ENCODE data around the gene PECR. TPM values are rescaled to one million over a fixed set of nuclear protein-coding genes. Genes with fewer than 3 reads are reported as not detected.

PECR gene
- total and polyA plus RNA-seq, 10 of the 15 experiments (the other 5 are each of a cell fraction or from before 2014, with no cell fraction given): 7.6 to 37.4 (median 25.7) TPM

- H3K4me3 ChIP-seq: peak overlapping the region; percentile 67; the same call in 1 of the 2 replicates
- TF ChIP-seq SMAD1 (IDR thresholded peaks at IDR 0.05; ENCODE audit: low read depth, partially characterized antibody): peak; percentile 25
- TF ChIP-seq ZNF384 (IDR thresholded peaks at IDR 0.05; ENCODE audit: borderline replicate concordance, low read depth, low read length): no peak
- no peak for TF ChIP-seq NKRF (conservative IDR thresholded peaks at IDR 0.05)
- no peak for TF ChIP-seq TCF7 (IDR thresholded peaks at IDR 0.05; ENCODE audit: borderline replicate concordance)
- no peak for TF ChIP-seq POLR2A (IDR thresholded peaks at IDR 0.05; ENCODE audit: low read depth, low read length)
- TF ChIP-seq ZZZ3 (IDR thresholded peaks at IDR 0.05; ENCODE audit: control insufficient read depth, insufficient read length, low read depth): no peak
- TF ChIP-seq, protein P1, sequence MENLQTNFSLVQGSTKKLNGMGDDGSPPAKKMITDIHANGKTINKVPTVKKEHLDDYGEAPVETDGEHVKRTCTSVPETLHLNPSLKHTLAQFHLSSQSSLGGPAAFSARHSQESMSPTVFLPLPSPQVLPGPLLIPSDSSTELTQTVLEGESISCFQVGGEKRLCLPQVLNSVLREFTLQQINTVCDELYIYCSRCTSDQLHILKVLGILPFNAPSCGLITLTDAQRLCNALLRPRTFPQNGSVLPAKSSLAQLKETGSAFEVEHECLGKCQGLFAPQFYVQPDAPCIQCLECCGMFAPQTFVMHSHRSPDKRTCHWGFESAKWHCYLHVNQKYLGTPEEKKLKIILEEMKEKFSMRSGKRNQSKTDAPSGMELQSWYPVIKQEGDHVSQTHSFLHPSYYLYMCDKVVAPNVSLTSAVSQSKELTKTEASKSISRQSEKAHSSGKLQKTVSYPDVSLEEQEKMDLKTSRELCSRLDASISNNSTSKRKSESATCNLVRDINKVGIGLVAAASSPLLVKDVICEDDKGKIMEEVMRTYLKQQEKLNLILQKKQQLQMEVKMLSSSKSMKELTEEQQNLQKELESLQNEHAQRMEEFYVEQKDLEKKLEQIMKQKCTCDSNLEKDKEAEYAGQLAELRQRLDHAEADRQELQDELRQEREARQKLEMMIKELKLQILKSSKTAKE (IDR thresholded peaks at IDR 0.05; ENCODE audit: low read depth, poor library complexity, severe bottlenecking): no peak
- TF ChIP-seq CHD2 (IDR thresholded peaks at IDR 0.05; ENCODE audit: borderline replicate concordance, low read depth, low read length): no peak
- TF ChIP-seq GATAD2B (conservative IDR thresholded peaks at IDR 0.05; ENCODE audit: low read depth): no peak
- peak; percentile 25; the same call in 1 of the 2 replicates for TF ChIP-seq NBN (IDR thresholded peaks at IDR 0.05)
- TF ChIP-seq KDM1A (IDR thresholded peaks at IDR 0.05; ENCODE audit: borderline replicate concordance): no peak
- no peak for TF ChIP-seq NFYB (IDR thresholded peaks at IDR 0.05; ENCODE audit: insufficient read depth, low read depth, low read length)
- no peak for TF ChIP-seq SP1 (IDR thresholded peaks at IDR 0.05; ENCODE audit: low read depth, low read length)
- 0 out of 2 replicates have a peak, but pooled peaks have one; percentile 58 for TF ChIP-seq CHD1 (IDR thresholded peaks at IDR 0.05; ENCODE audit: low read depth, low read length)
- TF ChIP-seq RELA (IDR thresholded peaks at IDR 0.05; ENCODE audit: borderline replicate concordance, partially characterized antibody): no peak
- TF ChIP-seq ZNF217 (IDR thresholded peaks at IDR 0.05): no peak
- no peak for TF ChIP-seq CEBPZ (IDR thresholded peaks at IDR 0.05; ENCODE audit: low read depth, low read length)
Observed at GRCh38 chr2:216108310-216108966, 26.8 kb upstream of the PECR start.

More at GRCh38 chr2:216108310-216108966, 26.8 kb upstream of the PECR start:
- ATAC-seq (no peak), FAIRE-seq (no peak), DNase-seq (ENCODE audit: low read depth, low spot score) (no peak)
- in situ Hi-C loops (cut with MboI) (no loop called here), intact Hi-C loops (cut with micrococcal nuclease; ENCODE audit: unreplicated experiment) (no loop called here)
- Histone ChIP-seq H2AFZ (ENCODE audit: control insufficient read depth, low read depth, low read length) (peak overlapping the region; percentile 31), H3K4me1 (ENCODE audit: control insufficient read depth, insufficient read depth, low read length) (peaks cover 22% of the 10 kb centered on the region), H3K36me3 (ENCODE audit: control insufficient read depth in 2 of 2, insufficient read depth in 2 of 2, low read length in 1 of 2) (peaks cover 0 to 4% of the 10 kb centered on the region in 2 experiments; a peak in 2 of 4 replicates), H3K4me2 (ENCODE audit: control insufficient read depth, insufficient read depth) (peak overlapping the region; percentile 80), H3K9ac (ENCODE audit: control insufficient read depth, insufficient read depth, low read length) (peak overlapping the region; percentile 75), H3K79me2 (ENCODE audit: control insufficient read depth, insufficient read depth, low read length) (peaks cover 42% of the 10 kb centered on the region), H3K27me3 (replicated peaks in 1 of 2; ENCODE audit: control insufficient read depth in 2 of 2, insufficient read depth in 2 of 2, low read length in 1 of 2) (no peaks in the 10 kb centered on the region), H3K27ac (ENCODE audit: control insufficient read depth, insufficient read depth) (peak overlapping the region; percentile 99), H4K20me1 (ENCODE audit: control insufficient read depth, insufficient read depth) (no peaks in the 10 kb centered on the region), H3K9me3 (replicated peaks; ENCODE audit: control insufficient read depth, insufficient read depth, low read length) (no peaks in the 10 kb centered on the region)
- CTCF ChIA-PET: interaction anchor here (0.6 to 8.6 kb wide), 18 partner anchors 11 to 1970 kb away, joined by 3 to 105 read pairs (median 5); partner anchors contain the start of genes PECR and TMEM169
- POLR2A ChIA-PET: interaction anchor here (0.6 to 4.5 kb wide), 7 partner anchors 10 to 143 kb away, joined by 3 to 42 read pairs (median 4); partner anchors contain the start of genes PECR and TMEM169
- BruUV-seq (replicated peaks): TSS peak; percentile 100
- SMC1A ChIA-PET (ENCODE audit: uncharacterized antibody, unreplicated experiment): interaction anchor here (1.0 to 7.6 kb wide), 17 partner anchors 11 to 396 kb away, joined by 3 to 59 read pairs (median 4); partner anchors contain the start of genes PECR and TMEM169
- 62% methylated on average over 6 of the region's 6 CpGs for WGBS (ENCODE audit: insufficient coverage, insufficient replicate concordance, low lambda C conversion rate, missing lambda C conversion rate)
- RAD21 ChIA-PET (ENCODE audit: unreplicated experiment): interaction anchor here (1.0 to 6.6 kb wide), 11 partner anchors 9 to 557 kb away, joined by 3 to 42 read pairs (median 5); partner anchors contain the start of genes PECR and TMEM169

All from GM12878 (cell line).